HG02970 (cell line): ENCODE data around the gene ST6GALNAC6.

Source experiments
- ATAC-seq: cut with Tn5 transposase; IDR thresholded peaks from one replicate; pipeline ENCODE4 v1.9.1; 2021; ENCODE audit warnings: mild to moderate bottlenecking, moderate library complexity, moderate number of reproducible peaks; ENCODE audit not compliant: unreplicated experiment, low FRiP score

Gene ST6GALNAC6

DNA sequence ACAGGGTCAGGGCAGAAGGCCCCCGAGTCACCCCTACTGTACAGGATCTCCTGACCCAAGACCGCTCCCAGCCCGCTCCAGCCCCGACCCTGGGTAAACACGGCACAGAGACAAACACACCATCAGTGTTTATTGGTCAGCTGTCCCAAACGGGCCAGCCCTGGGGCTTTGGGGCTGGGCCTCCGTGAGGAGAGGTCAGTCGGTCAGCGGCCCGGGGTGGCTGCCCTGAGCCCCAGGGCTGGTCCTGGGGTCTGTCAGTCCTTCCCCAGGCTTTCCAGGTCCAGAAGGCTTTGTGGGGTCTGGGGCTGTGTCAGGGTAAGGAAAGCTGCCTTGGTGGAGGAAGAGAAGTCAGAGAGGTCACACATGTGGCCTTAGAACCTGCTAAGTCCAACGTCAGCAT, 35.6 kb upstream of the ST6GALNAC6 start:
- ATAC-seq = no peak

DNA sequence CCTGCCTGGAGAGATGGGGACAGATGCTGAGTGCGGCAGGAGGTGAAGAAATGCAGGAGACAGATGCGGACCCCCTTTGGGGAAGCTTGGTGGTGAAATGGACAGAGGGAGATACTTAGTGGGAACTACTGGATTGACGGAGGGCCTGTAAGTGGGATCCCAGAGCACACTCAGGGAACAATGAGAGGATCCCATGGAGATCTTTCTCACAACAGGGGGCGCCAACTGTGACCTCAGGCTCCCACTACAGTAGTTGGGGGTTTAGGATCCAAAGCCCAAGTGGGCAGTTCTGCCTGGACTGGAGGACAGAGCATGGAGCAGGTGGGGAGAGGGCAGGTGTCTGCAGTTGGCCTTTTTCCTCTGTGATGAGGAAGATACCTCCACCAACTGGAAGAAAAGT, 34.8 kb upstream of the ST6GALNAC6 start:
- ATAC-seq = no peak

DNA sequence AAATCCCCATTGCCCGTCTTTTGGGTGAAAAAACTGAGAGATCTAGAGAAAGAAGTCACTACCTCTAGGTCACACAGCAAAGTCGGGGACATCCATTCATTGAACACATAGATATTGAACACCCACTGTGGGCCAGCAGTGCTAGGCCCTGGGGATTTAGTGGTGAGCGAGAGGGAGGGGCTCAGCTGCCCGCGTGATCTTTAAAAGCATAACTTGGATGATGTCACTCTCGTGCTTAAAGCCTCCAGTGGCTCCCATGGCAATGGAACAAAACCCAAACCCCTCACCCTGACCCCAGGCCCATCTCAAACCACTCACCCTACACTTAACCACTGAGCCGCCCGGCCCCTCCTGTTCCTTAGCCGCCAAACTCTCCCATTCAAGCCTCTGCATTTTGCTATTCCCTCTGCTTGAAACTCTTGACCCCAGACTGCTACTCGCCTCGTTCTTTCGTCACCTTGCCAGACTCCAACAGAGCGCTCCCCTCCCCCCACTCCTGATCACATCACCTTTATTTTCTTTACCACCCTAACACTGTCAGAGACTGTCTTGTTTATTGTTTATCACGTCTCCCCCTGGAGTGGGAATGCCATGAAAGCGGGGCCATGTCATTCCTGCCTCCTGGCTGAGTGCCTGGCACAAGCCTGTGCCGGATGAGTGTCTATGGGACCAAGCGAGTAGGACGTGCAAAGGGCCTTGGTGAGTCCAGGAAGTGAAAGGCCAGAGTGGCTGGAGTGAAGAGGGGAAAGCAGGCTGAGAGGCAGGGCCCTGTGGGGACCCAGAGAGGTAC, 31.9 kb upstream of the ST6GALNAC6 start:
- ATAC-seq = no peak

GRCh38 chr9:127930231-127931091, 31.1 kb upstream of the ST6GALNAC6 start, which contains the start of gene PIP5KL1:
TSS of gene PIP5KL1 (minus strand) at chr9:127930777. CDS start at chr9:127930752, 25 bp downstream.
- ATAC-seq = peak; percentile 56

GRCh38 chr9:127929625-127929979, 30.2 kb upstream of the ST6GALNAC6 start:
- ATAC-seq = no peak

- ATAC-seq = no peak
Measured at GRCh38 chr9:127928676-127929624, 29.5 kb upstream of the ST6GALNAC6 start.

- no peak for ATAC-seq
Measured at GRCh38 chr9:127927988-127928675, 28.7 kb upstream of the ST6GALNAC6 start.

DNA sequence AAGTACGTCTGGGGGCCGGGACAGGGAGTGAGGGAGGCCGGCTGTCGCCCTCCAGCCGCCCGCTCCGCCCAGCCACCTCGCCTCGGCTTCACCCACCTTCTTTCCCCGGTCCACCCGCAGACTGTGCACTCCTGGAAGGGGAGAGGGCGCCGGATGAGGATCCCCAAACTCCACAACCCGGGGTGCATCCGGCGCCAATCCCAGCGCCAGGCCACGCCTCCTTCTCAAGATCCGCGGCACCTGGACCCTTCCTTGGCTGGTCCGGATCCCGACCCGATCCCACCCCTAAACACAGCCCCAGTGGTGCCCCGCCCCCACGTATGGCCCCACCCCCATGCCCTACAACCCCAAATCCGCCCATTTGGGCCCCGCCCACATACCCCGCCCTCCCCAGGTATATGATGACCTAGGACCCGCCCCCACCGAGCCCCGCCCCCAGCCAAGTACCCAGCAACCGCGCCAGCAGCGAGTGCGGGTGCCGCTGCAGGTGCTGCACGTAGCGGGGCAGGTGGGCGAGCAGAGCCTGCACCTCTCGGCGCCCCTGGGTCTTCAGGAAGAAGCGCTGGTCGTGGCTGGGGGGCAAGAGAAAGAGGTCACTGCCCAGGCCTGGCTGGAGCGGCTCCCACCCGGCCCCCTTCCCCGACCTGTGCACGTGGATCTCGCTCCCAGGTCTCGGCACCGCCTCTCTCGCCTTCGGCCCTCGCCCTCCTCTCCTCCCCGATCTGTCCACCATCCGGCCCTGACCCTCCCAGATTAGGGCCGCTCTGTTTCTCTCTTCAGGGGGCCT, 28.0 kb upstream of the ST6GALNAC6 start:
- no peak for ATAC-seq

DNA sequence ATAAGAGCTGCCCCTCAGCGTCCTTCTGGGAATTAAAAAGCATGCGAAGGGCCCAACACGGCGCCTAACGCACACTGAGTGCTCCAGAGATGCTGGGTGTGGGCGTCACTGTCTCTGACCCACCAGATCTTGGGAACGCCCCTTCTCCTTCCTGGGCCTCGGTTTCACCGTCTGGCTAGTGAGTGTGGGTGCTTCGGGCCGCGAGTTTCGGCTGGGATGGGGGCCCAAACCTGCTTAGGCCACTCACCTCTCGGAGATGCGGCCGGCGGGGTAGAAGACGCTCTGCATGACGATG, 27.4 kb upstream of the ST6GALNAC6 start:
- no peak for ATAC-seq

GRCh38 chr9:127925959-127926905, 26.8 kb upstream of the ST6GALNAC6 start:
- ATAC-seq = no peak

DNA sequence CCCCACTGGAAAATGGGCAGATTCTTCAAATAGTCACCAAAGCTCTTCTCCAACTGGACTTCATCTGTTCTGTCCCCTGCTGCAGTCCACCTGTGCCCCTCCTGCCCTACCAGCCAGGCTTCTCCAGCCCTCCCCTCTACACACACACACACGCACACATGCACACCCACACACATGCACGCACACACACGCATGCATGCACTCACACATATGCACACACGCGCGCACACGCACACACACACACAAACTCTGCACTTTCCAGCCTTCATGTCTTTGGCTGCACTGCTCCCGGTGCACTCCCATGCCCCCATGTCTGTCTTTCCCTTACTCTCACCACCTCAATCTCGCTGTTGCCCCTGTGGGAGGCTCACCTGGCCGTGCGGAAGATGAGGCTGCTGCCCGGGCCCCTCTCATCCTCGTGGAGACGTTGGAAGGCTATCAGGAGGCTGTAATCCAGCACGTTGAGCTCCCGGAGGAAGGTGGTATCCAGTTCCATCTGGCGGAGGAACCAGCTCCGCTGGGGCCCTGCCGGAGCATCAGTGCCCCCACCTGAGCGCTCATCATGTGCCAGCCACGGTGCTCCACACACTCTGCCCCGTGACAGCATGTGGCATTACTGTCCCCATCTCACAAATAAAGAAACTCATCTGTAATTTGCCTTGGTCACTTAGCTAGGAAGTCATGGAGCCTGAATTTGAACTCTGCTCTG, 25.5 kb upstream of the ST6GALNAC6 start:
- ATAC-seq = no peak

GRCh38 chr9:127923771-127924170, 24.4 kb upstream of the ST6GALNAC6 start:
- ATAC-seq = no peak

DNA sequence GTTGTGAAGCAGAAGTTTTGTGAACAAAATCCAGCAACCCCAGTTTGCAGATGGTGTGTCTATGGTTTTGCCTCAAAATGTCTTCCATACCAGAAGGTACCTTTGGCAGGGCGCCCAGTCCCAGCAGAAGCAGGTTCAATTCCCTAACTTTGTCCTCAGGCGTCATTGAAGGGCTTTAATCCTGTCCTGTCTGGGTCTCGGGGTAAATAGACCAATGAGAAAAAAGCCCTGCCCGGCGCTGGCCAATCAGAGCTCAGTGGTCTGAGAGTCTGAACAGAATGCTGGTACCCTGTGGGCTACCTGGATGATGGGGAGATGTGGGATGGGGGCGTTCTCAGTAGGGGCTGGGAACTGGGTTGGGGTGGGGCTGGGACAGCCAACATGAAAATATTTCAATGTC, 23.6 kb upstream of the ST6GALNAC6 start:
- ATAC-seq = no peak

DNA sequence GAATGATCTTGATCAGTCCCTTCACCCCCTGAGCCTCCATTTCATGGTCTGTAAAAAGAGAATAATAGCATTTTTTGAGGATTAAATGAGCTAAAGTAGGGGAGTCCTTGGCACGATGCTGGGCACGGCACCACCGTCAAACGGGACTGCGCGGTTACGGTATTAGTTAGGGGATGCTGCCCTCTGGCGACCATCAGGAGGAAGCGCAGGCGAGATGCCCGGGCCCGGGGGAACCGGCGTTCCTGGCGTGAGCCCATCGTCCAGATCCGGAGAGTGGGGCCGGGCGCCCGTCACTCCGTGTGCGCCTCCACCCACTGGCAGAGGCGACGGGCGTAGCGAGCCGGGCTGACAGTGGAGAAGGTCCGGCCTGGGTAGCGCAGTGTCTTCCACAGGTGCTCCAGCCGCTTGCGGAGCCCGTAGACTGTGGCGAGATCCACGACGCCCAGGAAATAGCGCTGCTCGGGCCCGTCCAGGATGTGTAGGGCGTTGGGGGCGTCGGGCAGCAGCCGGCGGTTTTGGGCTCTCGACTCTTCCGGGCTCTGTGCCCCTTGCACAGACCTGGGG, 22.2 kb upstream of the ST6GALNAC6 start:
- ATAC-seq = no peak

DNA sequence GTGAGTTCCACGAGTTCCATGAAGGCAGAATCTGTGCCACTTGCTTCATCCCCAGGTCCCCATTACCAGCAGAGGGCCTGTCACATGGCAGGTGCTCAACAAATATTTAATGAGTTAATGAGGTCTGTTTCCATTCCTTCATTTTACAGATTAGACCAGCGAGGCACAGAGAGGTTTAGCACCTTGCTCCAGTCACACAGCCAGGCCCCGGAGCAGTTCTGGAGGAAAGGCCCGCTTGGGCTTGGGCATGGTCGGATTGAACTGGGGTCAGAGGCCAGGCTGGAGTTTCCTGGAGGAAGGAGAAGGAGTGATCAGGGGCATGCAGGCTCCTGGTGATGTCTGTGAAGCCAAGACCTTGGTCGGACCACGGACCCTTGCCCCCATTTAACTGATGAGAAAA, 21.4 kb upstream of the ST6GALNAC6 start:
- ATAC-seq = no peak

DNA sequence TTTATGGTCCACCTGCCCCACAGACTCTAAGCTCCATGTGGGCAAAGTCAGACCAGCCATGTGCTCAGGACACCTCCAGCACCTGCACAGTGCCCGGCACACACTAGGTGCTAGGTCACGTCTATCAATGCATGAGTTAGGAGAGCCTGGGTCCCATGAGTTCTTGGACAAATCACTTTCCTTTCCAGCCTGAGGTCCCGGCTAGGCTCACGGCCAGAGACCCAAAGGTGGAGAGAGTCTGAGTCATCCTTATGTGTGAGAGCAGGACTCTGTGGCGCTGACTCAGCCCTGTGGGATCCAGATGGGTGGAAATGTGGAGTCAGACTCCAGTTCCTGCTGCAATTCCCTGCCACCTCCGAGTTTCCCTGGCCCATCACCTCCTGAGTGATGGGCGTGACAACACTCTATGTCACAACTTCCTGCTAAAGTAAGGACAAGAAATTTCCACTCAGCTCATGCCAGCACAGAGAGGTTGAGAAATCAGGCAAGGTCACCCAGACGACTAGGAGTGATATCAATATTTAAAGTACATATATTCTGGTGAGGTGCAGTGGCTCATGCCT, 19.9 kb upstream of the ST6GALNAC6 start:
- ATAC-seq = no peak
